ENCODE results near the gene STXBP3. TPM values are rescaled to one million over a fixed set of nuclear protein-coding genes. Genes with fewer than 3 reads are reported as not detected.
A peak's percentile ranks its signal among the peaks of the same experiment; 100 is the strongest.

STXBP3 gene
- polyA plus RNA-seq, 2 donors, result 26.1 to 37.5 TPM

GRCh38 chr1:108816049-108816893 lies 69.8 kb downstream of the STXBP3 start:
- WGBS, 2 donors, result 13 to 19% methylated on average over 12 of the region's 12 CpGs
- H3K4me1 ChIP-seq (ENCODE audit: control insufficient read depth in 2 of 2, insufficient read depth in 2 of 2, low read length in 1 of 2), result peaks cover 2 to 3% of the 10 kb centered on the region in 2 donors
- no peaks in the 10 kb centered on the region for H3K27me3 ChIP-seq (ENCODE audit: control insufficient read depth in 1 of 2, insufficient read depth in 2 of 2, low read length in 2 of 2)
- no peaks in the 10 kb centered on the region for H3K36me3 ChIP-seq (ENCODE audit: control insufficient read depth in 2 of 2, insufficient read depth in 2 of 2, low read length in 1 of 2)
- peak overlapping the region; percentile 85 to 86 for H3K27ac ChIP-seq (ENCODE audit: low read depth in 2 of 2, low read length in 1 of 2)
- H3K4me3 ChIP-seq (ENCODE audit: low read depth in 1 of 2, low read length in 2 of 2), result peak overlapping the region in 1 of 2 donors; percentile 30
- no peaks in the 10 kb centered on the region for H3K9me3 ChIP-seq (ENCODE audit: control insufficient read depth in 2 of 2, insufficient read depth in 1 of 2, low read depth in 1 of 2, low read length in 1 of 2)

- Histone ChIP-seq H3K27me3 (ENCODE audit: control insufficient read depth in 1 of 2, insufficient read depth in 2 of 2, low read length in 2 of 2) (no peaks in the 10 kb centered on the region), H3K4me3 (ENCODE audit: low read depth in 1 of 2, low read length in 2 of 2) (peak overlapping the region in 1 of 2 donors; percentile 30), H3K9me3 (ENCODE audit: control insufficient read depth in 2 of 2, insufficient read depth in 1 of 2, low read depth in 1 of 2, low read length in 1 of 2) (no peaks in the 10 kb centered on the region), H3K4me1 (ENCODE audit: control insufficient read depth in 2 of 2, insufficient read depth in 2 of 2, low read length in 1 of 2) (peaks cover 2 to 3% of the 10 kb centered on the region in 2 donors), H3K36me3 (ENCODE audit: control insufficient read depth in 2 of 2, insufficient read depth in 2 of 2, low read length in 1 of 2) (no peaks in the 10 kb centered on the region), H3K27ac (ENCODE audit: low read depth in 2 of 2, low read length in 1 of 2) (peak overlapping the region; percentile 85 to 86)
- 35 to 44% methylated on average over 8 of the region's 8 CpGs for WGBS, 2 donors
These were observed 70.5 kb downstream of the STXBP3 start for GRCh38 chr1:108817016-108817415.

GRCh38 chr1:108817811-108818210 lies 71.3 kb downstream of the STXBP3 start:
- Histone ChIP-seq H3K36me3 (ENCODE audit: control insufficient read depth in 2 of 2, insufficient read depth in 2 of 2, low read length in 1 of 2) (no peaks in the 10 kb centered on the region), H3K27me3 (ENCODE audit: control insufficient read depth in 1 of 2, insufficient read depth in 2 of 2, low read length in 2 of 2) (no peaks in the 10 kb centered on the region), H3K4me1 (ENCODE audit: control insufficient read depth in 2 of 2, insufficient read depth in 2 of 2, low read length in 1 of 2) (peaks cover 2 to 3% of the 10 kb centered on the region in 2 donors), H3K27ac (ENCODE audit: low read depth in 2 of 2, low read length in 1 of 2) (no peak overlapping the region), H3K4me3 (ENCODE audit: low read depth in 1 of 2, low read length in 2 of 2) (no peak overlapping the region), H3K9me3 (ENCODE audit: control insufficient read depth in 2 of 2, insufficient read depth in 1 of 2, low read depth in 1 of 2, low read length in 1 of 2) (no peaks in the 10 kb centered on the region)

- no peaks in the 10 kb centered on the region for H3K36me3 ChIP-seq (ENCODE audit: control insufficient read depth in 2 of 2, insufficient read depth in 2 of 2, low read length in 1 of 2)
- peaks cover 2 to 3% of the 10 kb centered on the region in 2 donors for H3K4me1 ChIP-seq (ENCODE audit: control insufficient read depth in 2 of 2, insufficient read depth in 2 of 2, low read length in 1 of 2)
- H3K27me3 ChIP-seq (ENCODE audit: control insufficient read depth in 1 of 2, insufficient read depth in 2 of 2, low read length in 2 of 2), result no peaks in the 10 kb centered on the region
- H3K27ac ChIP-seq (ENCODE audit: low read depth in 2 of 2, low read length in 1 of 2), result no peak overlapping the region
- no peaks in the 10 kb centered on the region for H3K9me3 ChIP-seq (ENCODE audit: control insufficient read depth in 2 of 2, insufficient read depth in 1 of 2, low read depth in 1 of 2, low read length in 1 of 2)
- no peak overlapping the region for H3K4me3 ChIP-seq (ENCODE audit: low read depth in 1 of 2, low read length in 2 of 2)
- WGBS, 2 donors, result 63 to 64% methylated on average over 5 of the region's 5 CpGs
These were observed 73.4 kb downstream of the STXBP3 start for GRCh38 chr1:108819878-108820277.

GRCh38 chr1:108823632-108824031 lies 77.2 kb downstream of the STXBP3 start:
- no peaks in the 10 kb centered on the region for H3K27me3 ChIP-seq (ENCODE audit: control insufficient read depth in 1 of 2, insufficient read depth in 2 of 2, low read length in 2 of 2)
- 66 to 71% methylated on average over 3 of the region's 3 CpGs for WGBS, 2 donors
- no peak overlapping the region for H3K4me3 ChIP-seq (ENCODE audit: low read depth in 1 of 2, low read length in 2 of 2)
- no peaks in the 10 kb centered on the region for H3K9me3 ChIP-seq (ENCODE audit: control insufficient read depth in 2 of 2, insufficient read depth in 1 of 2, low read depth in 1 of 2, low read length in 1 of 2)
- H3K27ac ChIP-seq (ENCODE audit: low read depth in 2 of 2, low read length in 1 of 2), result no peak overlapping the region
- peaks cover 0 to 3% of the 10 kb centered on the region in 2 donors for H3K4me1 ChIP-seq (ENCODE audit: control insufficient read depth in 2 of 2, insufficient read depth in 2 of 2, low read length in 1 of 2)
- H3K36me3 ChIP-seq (ENCODE audit: control insufficient read depth in 2 of 2, insufficient read depth in 2 of 2, low read length in 1 of 2), result no peaks in the 10 kb centered on the region

GRCh38 chr1:108824051-108824450 lies 77.6 kb downstream of the STXBP3 start:
- 58 to 71% methylated on average over 3 of the region's 3 CpGs for WGBS, 2 donors
- H3K27ac ChIP-seq (ENCODE audit: low read depth in 2 of 2, low read length in 1 of 2), result peak overlapping the region in 1 of 2 donors; percentile 58
- peaks cover 0 to 3% of the 10 kb centered on the region in 2 donors for H3K4me1 ChIP-seq (ENCODE audit: control insufficient read depth in 2 of 2, insufficient read depth in 2 of 2, low read length in 1 of 2)
- H3K27me3 ChIP-seq (ENCODE audit: control insufficient read depth in 1 of 2, insufficient read depth in 2 of 2, low read length in 2 of 2), result no peaks in the 10 kb centered on the region
- no peaks in the 10 kb centered on the region for H3K36me3 ChIP-seq (ENCODE audit: control insufficient read depth in 2 of 2, insufficient read depth in 2 of 2, low read length in 1 of 2)
- H3K4me3 ChIP-seq (ENCODE audit: low read depth in 1 of 2, low read length in 2 of 2), result no peak overlapping the region
- H3K9me3 ChIP-seq (ENCODE audit: control insufficient read depth in 2 of 2, insufficient read depth in 1 of 2, low read depth in 1 of 2, low read length in 1 of 2), result no peaks in the 10 kb centered on the region

GRCh38 chr1:108826081-108826635 lies 79.7 kb downstream of the STXBP3 start:
- no peaks in the 10 kb centered on the region for H3K27me3 ChIP-seq (ENCODE audit: control insufficient read depth in 1 of 2, insufficient read depth in 2 of 2, low read length in 2 of 2)
- no peaks in the 10 kb centered on the region for H3K36me3 ChIP-seq (ENCODE audit: control insufficient read depth in 2 of 2, insufficient read depth in 2 of 2, low read length in 1 of 2)
- H3K9me3 ChIP-seq (ENCODE audit: control insufficient read depth in 2 of 2, insufficient read depth in 1 of 2, low read depth in 1 of 2, low read length in 1 of 2), result no peaks in the 10 kb centered on the region
- no peak overlapping the region for H3K4me3 ChIP-seq (ENCODE audit: low read depth in 1 of 2, low read length in 2 of 2)
- peaks cover 0 to 8% of the 10 kb centered on the region in 2 donors for H3K4me1 ChIP-seq (ENCODE audit: control insufficient read depth in 2 of 2, insufficient read depth in 2 of 2, low read length in 1 of 2)
- 52 to 73% methylated on average over 3 of the region's 3 CpGs for WGBS, 2 donors
- H3K27ac ChIP-seq (ENCODE audit: low read depth in 2 of 2, low read length in 1 of 2), result peak overlapping the region; percentile 57 to 71

GRCh38 chr1:108828074-108828961 lies 81.8 kb downstream of the STXBP3 start:
- 14 to 20% methylated on average over 12 of the region's 12 CpGs for WGBS, 2 donors
- Histone ChIP-seq H3K4me3 (ENCODE audit: low read depth in 1 of 2, low read length in 2 of 2) (no peak overlapping the region), H3K9me3 (ENCODE audit: control insufficient read depth in 2 of 2, insufficient read depth in 1 of 2, low read depth in 1 of 2, low read length in 1 of 2) (no peaks in the 10 kb centered on the region), H3K27me3 (ENCODE audit: control insufficient read depth in 1 of 2, insufficient read depth in 2 of 2, low read length in 2 of 2) (no peaks in the 10 kb centered on the region), H3K27ac (ENCODE audit: low read depth in 2 of 2, low read length in 1 of 2) (peak overlapping the region; percentile 92 to 94), H3K36me3 (ENCODE audit: control insufficient read depth in 2 of 2, insufficient read depth in 2 of 2, low read length in 1 of 2) (no peaks in the 10 kb centered on the region), H3K4me1 (ENCODE audit: control insufficient read depth in 2 of 2, insufficient read depth in 2 of 2, low read length in 1 of 2) (peaks cover 0 to 8% of the 10 kb centered on the region in 2 donors)

GRCh38 chr1:108829498-108829916 lies 83.0 kb downstream of the STXBP3 start:
- no peak overlapping the region for H3K4me3 ChIP-seq (ENCODE audit: low read depth in 1 of 2, low read length in 2 of 2)
- H3K27me3 ChIP-seq (ENCODE audit: control insufficient read depth in 1 of 2, insufficient read depth in 2 of 2, low read length in 2 of 2), result no peaks in the 10 kb centered on the region
- peaks cover under 1 to 8% of the 10 kb centered on the region in 2 donors for H3K4me1 ChIP-seq (ENCODE audit: control insufficient read depth in 2 of 2, insufficient read depth in 2 of 2, low read length in 1 of 2)
- 58 to 62% methylated on average over 6 of the region's 6 CpGs for WGBS, 2 donors
- peak overlapping the region; percentile 74 to 86 for H3K27ac ChIP-seq (ENCODE audit: low read depth in 2 of 2, low read length in 1 of 2)
- H3K9me3 ChIP-seq (ENCODE audit: control insufficient read depth in 2 of 2, insufficient read depth in 1 of 2, low read depth in 1 of 2, low read length in 1 of 2), result no peaks in the 10 kb centered on the region
- H3K36me3 ChIP-seq (ENCODE audit: control insufficient read depth in 2 of 2, insufficient read depth in 2 of 2, low read length in 1 of 2), result no peaks in the 10 kb centered on the region

Data from esophagus (tissue), 2 donors.